ENCODE measurements around the gene CD226. TPM values are rescaled to one million over a fixed set of nuclear protein-coding genes. Genes with fewer than 3 reads are reported as not detected.
"Not testable (repeated sequence)": the region's sequence is repeated elsewhere in the genome, so short reads cannot be mapped to it uniquely, and the experiment has no call there.

The CD226 gene
- 0.12 TPM for polyA plus RNA-seq (2013, experiment 1 of 2; ENCODE audit: insufficient read length)
- polyA plus RNA-seq (2013, experiment 2 of 2; ENCODE audit: insufficient read length), result 0.10 TPM

GRCh38 chr18:69947361-69948133 is at the start of gene CD226:
TSS of gene CD226 (minus strand) at chr18:69947873. CDS start at chr18:69947406, 467 bp downstream.
- no peak for DNase-seq

DNA sequence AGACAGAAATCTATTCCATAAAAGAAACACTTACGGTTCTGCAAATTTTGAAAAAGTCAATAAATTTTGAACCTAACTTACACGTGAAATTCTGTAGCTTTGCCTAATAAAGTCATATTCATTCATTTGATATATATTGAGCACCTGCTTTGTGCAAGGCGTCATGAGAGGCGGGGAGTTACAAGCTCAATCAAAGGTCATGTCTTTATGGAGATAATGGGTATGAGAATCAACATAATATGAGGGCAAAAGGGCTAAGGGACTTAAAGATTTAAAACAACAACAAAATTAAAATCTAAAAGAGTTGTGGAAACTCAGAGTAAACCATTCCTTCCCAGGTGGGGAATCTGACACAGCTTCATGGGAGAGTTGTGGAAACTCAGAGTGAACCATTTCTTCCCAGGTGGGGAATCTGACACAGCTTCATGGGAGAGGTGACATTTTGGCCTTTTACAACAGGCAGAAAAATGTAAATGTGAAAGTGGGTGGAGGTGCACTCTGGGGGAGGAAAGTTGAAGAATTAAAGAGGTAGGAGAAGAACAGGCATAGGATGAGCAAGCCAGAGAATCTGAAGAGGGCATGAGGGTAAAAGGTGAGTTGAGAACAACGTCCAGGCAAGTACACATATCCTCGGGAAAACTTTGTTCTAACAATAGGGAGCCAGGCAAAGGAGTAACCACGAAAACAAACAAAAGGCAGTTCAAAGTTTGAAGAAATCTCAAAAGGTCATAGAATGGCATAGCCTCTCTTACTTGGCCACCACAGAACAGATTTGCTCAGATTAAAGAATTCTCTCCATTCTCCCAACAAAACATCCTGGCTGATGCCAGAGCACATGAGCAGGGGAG is 49.5 kb upstream of the CD226 start:
- DNase-seq, result no peak

GRCh38 chr18:69996417-69996816 is 48.7 kb upstream of the CD226 start:
- no peak for DNase-seq

GRCh38 chr18:69995774-69996173 is 48.1 kb upstream of the CD226 start:
- DNase-seq, result no peak

GRCh38 chr18:69992776-69993175 is 45.1 kb upstream of the CD226 start:
- DNase-seq, result peak; percentile 25

DNA sequence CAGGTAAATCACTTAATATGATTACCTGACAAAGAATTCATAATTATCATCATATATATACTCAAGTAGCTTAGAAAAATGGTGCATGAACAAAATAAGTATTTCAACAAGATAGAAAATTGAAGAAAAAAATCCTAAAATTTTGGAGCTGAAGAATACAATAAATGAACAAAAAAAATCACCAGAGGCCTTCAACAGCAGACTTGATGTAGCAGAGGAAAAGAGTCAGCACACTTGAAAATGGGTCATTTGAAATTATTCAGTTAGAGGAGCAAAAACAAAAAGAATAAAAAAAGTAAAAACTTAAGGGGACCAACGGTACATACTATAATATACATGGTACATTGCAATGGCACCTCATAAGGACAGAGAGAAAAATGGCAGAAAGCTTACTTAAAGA is 40.2 kb upstream of the CD226 start:
- DNase-seq, result no peak

DNA sequence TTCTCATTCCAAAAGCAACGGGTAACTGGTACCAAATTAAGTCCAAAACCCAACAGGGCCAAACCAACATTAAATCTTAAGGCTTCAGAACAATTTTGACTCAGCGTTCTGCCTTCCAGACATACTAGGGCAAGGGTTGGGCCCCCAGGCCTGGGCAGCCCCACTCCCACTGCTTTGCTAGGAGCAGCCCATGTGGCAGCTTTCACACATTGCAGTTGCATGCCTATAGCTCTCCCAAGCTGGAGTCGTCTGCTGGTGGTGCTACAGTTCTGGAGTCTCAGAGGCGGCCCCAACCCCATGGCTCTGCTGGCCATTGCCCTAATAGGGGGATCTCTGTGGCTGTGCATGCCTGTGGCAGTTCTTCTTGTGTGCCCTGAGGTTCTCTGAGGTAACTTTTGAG is 37.6 kb upstream of the CD226 start:
- no peak for DNase-seq

- DNase-seq, result no peak
Observed at GRCh38 chr18:69982417-69982816, 34.7 kb upstream of the CD226 start.

DNA sequence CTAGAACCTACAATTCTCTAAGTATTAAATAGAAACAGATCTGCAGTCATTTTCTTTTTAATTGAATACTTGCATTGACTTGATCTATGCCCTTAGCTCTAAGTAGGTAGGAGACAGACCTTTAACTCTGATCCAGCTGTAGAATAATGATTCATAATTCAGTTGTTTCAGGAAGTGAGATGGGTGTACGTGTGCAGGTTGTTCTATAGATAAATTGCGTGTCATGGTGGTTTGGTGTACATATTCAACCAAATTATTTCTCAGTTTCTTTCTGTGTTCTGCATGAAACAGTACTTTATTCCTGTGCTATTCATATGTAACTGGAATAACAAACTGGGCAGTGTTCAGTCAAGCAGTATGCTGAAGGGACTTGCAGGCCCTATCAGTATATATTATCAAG is 34.3 kb upstream of the CD226 start:
- DNase-seq, result no peak

DNA sequence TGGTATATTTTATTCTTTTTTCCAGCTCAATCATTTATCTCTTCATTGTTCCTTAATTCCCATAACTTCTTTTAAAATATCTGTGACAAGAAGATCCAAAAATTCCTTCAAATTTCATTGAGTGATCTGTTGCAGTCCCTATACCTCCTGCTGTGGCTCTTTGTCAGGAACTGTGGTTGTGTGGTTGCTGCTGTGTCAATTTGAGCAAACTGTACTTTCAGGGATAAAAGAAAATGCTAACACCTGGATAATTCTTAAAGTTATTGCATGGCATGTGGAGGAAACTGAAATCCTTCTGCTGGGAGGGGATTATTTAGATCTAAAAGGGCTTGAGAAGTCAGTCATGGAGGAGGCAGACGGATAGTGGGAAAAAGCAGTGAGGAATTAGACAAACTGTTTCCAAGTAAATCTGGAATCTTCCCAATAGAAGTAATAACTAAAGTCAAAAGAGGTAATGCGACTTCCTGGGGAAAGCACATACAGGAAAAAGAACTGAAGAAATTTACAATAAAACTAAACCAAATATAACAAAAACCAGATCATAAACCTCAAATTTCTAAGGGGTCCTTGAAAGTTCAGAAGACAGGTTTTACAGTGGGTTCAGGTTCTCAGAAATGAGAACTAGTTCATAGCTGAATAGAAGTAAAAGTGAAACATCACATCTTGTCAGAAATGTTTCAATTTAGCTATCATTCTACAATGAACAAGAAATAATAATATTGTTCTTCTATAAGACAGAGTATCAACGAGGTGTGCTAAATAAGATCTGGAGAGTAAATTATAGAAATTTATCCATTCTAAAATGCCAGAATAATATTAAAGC is 33.5 kb upstream of the CD226 start:
- no peak for DNase-seq

DNA sequence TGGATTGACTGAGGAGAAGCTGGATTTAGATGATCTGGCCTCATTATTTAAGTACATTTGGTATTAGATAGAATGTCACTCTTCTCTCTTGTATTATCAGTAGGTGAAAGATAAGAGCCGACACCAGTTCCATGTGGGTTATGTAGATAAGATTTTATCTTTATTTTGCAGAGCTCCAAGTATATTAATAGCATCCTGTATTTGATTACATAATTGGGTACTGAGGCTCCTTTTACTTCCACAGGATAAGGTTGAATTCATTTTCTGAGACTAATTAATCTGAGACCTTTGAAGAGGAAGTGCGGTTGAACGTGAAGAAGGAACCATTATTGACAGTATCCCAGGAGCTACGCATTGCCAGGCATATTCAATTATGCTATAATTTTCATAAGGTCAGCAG is 32.8 kb upstream of the CD226 start:
- no peak for DNase-seq

- DNase-seq, result no peak
Observed at GRCh38 chr18:69978732-69979715, 31.4 kb upstream of the CD226 start.

- DNase-seq, result not testable (repeated sequence)
Observed at GRCh38 chr18:69975294-69975693, 27.6 kb upstream of the CD226 start.

- peak; percentile 60 for DNase-seq
Observed at GRCh38 chr18:69974365-69974764, 26.7 kb upstream of the CD226 start.

GRCh38 chr18:69969491-69969890 is 21.8 kb upstream of the CD226 start:
- no peak for DNase-seq

- DNase-seq, result no peak
Observed at GRCh38 chr18:69968039-69968438, 20.4 kb upstream of the CD226 start.

DNA sequence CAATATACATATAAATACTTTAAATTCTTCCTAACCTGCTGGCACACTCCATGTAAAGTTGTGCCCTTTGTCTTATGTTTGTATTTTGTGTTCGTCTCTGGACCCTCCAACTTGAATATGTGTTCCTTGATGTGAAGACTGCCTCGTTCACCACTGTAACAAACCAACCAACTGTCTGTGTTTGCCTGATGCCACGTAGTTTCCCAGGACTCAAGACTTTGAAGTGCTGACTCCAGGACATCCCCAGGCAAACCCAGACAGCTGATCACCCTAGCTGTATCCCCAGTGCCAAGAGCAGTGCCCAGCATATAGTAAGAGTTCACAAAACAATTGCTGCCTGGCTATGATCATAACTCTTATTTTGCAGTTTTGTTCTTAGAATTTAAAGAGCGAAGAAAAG is 15.5 kb upstream of the CD226 start:
- no peak for DNase-seq

DNA sequence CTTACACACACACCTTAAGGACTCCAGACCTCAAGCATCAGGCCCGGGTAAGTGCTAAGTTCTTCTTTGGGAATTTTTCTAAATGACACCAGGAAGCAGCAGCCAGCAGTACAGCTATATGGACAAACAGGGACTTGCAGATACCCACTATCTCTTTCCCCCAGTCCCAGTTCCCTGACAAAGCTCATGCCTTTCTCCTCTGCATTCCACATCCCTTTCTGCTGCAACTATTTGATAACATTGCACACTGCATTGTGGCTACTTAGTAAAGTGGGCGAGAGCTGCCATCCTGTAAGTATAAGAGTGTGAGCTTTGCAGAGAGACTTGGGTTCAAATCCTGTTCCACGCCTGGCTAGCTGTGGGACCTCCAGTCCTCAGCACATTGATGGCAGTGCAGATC is 14.0 kb upstream of the CD226 start:
- no peak for DNase-seq

DNA sequence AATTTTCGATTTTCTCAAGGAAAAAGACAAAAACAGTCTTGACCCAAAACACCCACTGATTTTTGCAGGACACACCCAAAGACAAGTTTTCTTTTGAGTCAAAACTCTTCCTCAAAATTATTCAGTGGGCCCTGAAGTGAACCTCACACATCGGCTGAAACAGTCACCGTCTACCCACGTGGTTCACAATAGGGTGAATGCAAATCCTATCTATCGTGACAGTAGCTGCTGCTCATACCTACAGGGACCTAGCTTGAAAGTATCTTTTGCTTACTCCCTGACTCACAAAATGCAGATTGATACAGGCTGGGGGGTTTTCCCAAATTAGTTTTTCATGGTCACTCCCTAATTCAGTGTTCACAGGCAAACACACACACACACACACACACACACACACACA is 10.7 kb upstream of the CD226 start:
- no peak for DNase-seq

DNA sequence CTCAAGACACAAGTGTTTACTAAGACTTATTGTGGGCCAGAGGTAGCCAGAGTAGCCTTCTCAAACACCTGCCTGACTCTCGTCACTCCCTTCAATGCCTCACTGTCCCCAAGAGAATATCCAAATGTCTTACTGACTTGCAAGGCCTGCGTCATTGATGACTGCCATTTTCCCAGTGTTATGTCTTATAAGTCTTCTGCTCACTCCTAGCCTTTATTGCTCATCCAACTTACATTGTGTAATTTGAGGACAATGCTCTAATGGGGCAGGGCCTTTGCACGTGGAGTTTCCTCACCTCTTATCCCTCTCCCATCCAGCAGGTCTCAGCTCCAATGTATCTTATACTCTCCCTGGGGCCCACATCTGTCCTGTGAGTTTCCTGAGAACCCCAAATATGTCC is 10.1 kb upstream of the CD226 start:
- DNase-seq, result no peak

Measured in fibroblast of skin of back (primary cell).